ENCODE data around the gene TMEM72. TPM values are rescaled to one million over a fixed set of nuclear protein-coding genes. Genes with fewer than 3 reads are reported as not detected.

TMEM72 gene
- total RNA-seq, 6 donors from 2014 or later = 0.06 TPM; not detected in 5

GRCh38 chr10:44924261-44925040, 13.3 kb downstream of the TMEM72 start:
- no peak for ATAC-seq (ENCODE audit: low FRiP score in 2 of 2)
- TF ChIP-seq EP300 (IDR thresholded peaks at IDR 0.05) (no peak), CTCF (IDR thresholded peaks at IDR 0.05) (no peak), POLR2A (IDR thresholded peaks at IDR 0.05) (no peak), POLR2AphosphoS5 (IDR thresholded peaks at IDR 0.05) (no peak)
- no peaks in the 10 kb centered on the region for H3K36me3 ChIP-seq
- DNase-seq = no peak
- H3K4me1 ChIP-seq = no peaks in the 10 kb centered on the region
- 84 to 87% methylated on average over 15 to 20 of the region's 21 CpGs for WGBS, 2 donors
- H3K27me3 ChIP-seq = no peaks in the 10 kb centered on the region
- no peak overlapping the region for H3K27ac ChIP-seq
- no peaks in the 10 kb centered on the region for H3K9me3 ChIP-seq
- H3K4me3 ChIP-seq = no peak overlapping the region

- Histone ChIP-seq H3K27ac (no peak overlapping the region), H3K4me3 (no peak overlapping the region), H3K4me1 (no peaks in the 10 kb centered on the region), H3K27me3 (no peaks in the 10 kb centered on the region), H3K9me3 (no peaks in the 10 kb centered on the region), H3K36me3 (no peaks in the 10 kb centered on the region)
- 52 to 59% methylated on average over 7 of the region's 7 CpGs for WGBS, 2 donors
- DNase-seq = no peak
- TF ChIP-seq POLR2AphosphoS5 (IDR thresholded peaks at IDR 0.05) (no peak), POLR2A (IDR thresholded peaks at IDR 0.05) (no peak), CTCF (IDR thresholded peaks at IDR 0.05) (no peak), EP300 (IDR thresholded peaks at IDR 0.05) (no peak)
- ATAC-seq (ENCODE audit: low FRiP score in 2 of 2) = no peak
These were observed 14.1 kb downstream of the TMEM72 start for GRCh38 chr10:44925224-44925623.

GRCh38 chr10:44925811-44926750, 14.9 kb downstream of the TMEM72 start:
- H3K9me3 ChIP-seq = no peaks in the 10 kb centered on the region
- no peaks in the 10 kb centered on the region for H3K36me3 ChIP-seq
- H3K4me1 ChIP-seq = no peaks in the 10 kb centered on the region
- peak in 1 of 2 donors; percentile 14 for DNase-seq
- ATAC-seq (ENCODE audit: low FRiP score in 2 of 2) = no peak
- no peak overlapping the region for H3K4me3 ChIP-seq
- no peak for TF ChIP-seq CTCF (IDR thresholded peaks at IDR 0.05)
- no peak for TF ChIP-seq POLR2AphosphoS5 (IDR thresholded peaks at IDR 0.05)
- no peak for TF ChIP-seq POLR2A (IDR thresholded peaks at IDR 0.05)
- no peak for TF ChIP-seq EP300 (IDR thresholded peaks at IDR 0.05)
- no peak overlapping the region for H3K27ac ChIP-seq
- WGBS, 2 donors = 94 to 98% methylated on average over 14 to 16 of the region's 16 CpGs
- H3K27me3 ChIP-seq = no peaks in the 10 kb centered on the region

GRCh38 chr10:44926751-44927351, 15.7 kb downstream of the TMEM72 start:
- 63 to 67% methylated on average over 7 to 10 of the region's 10 CpGs for WGBS, 2 donors
- TF ChIP-seq EP300 (IDR thresholded peaks at IDR 0.05) (no peak), POLR2AphosphoS5 (IDR thresholded peaks at IDR 0.05) (no peak), POLR2A (IDR thresholded peaks at IDR 0.05) (no peak), CTCF (IDR thresholded peaks at IDR 0.05) (no peak)
- no peak overlapping the region for H3K27ac ChIP-seq
- H3K4me3 ChIP-seq = no peak overlapping the region
- ATAC-seq (ENCODE audit: low FRiP score in 2 of 2) (no peak), DNase-seq (peak in 1 of 2 donors; percentile 17)
- no peaks in the 10 kb centered on the region for H3K36me3 ChIP-seq
- no peaks in the 10 kb centered on the region for H3K9me3 ChIP-seq
- no peaks in the 10 kb centered on the region for H3K4me1 ChIP-seq
- H3K27me3 ChIP-seq = no peaks in the 10 kb centered on the region

Measured in upper lobe of left lung (tissue), 6 donors.